Memory B cell (primary cell): ENCODE results near the gene GDPD2.

Experiments
- ATAC-seq: fragments of 150-1000 bp; cut with Tn5 transposase; 2 replicates; pipeline ENCODE4 v1.10.0; 2021; ENCODE audit warnings: low read depth, mild to moderate bottlenecking, moderate library complexity
- DNase-seq, 2 donors: peaks; one replicate each; pipeline ENCODE4 v3.0.0; 2022; ENCODE audit warnings: low spot score in 2 of 2
- H3K27ac Mint-ChIP-seq: one replicate; pipeline ENCODE4 v1.8.0; 2022; ENCODE audit warnings: mild to moderate bottlenecking, moderate library complexity, mixed read lengths
- H3K27me3 Mint-ChIP-seq: one replicate; pipeline ENCODE4 v1.8.0; 2022; ENCODE audit warnings: mixed read lengths
- H3K36me3 Mint-ChIP-seq: one replicate; pipeline ENCODE4 v1.8.0; 2022; ENCODE audit warnings: mild to moderate bottlenecking, mixed read lengths
- H3K4me1 Mint-ChIP-seq: one replicate; pipeline ENCODE4 v1.8.0; 2022; ENCODE audit warnings: mixed read lengths
- H3K4me3 Mint-ChIP-seq: one replicate; pipeline ENCODE4 v1.8.0; 2022; ENCODE audit warnings: mild to moderate bottlenecking, moderate library complexity, mixed read lengths
- H3K9me3 Mint-ChIP-seq: one replicate; pipeline ENCODE4 v1.8.0; 2022; ENCODE audit warnings: mixed read lengths

GDPD2 gene

DNA sequence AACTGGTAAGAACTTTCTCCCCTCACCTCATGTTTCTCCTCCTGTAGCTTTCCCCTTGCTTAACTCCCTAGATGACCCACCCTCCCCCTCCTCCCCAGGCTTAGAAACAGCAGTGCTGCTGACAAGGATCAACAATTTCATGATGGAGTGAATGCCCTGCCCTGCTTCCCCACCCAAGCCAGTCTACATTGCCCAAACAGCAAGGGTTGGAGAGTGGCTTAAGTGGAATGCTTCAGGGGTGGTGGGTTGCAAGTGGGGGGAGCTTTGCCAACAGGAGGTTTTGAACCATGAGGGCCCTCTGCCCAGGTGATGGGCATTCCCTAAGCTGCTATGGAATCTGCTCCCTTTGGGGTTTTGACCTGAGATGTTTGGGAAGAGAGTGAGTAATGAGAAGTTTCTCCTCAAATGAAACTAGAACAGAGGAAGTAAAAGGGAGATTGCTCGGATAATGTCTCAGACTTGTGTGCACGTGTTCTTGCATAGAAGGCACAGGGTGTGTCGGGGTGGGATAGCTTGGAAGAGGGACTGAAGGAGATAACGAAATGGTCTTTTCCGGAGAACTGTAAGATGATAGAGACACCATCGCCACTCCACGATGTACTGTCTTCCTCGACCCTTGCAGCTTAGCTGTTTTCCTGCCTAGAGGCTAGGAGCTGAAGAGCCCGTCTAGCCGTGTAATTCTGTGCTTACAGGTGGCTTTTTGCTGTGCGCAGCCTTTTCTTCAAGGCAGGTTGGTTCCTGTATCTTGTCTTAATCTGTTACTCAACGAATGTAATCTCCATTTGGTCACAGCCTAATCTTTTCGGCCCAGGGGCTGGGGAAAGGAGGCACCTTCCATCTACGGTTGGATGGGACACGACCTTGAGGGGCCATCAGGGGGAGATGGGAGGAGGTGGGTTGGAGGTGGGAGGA is 10.1 kb downstream of the GDPD2 start:
- no peaks in the 10 kb centered on the region for H3K9me3 Mint-ChIP-seq
- H3K36me3 Mint-ChIP-seq = no peaks in the 10 kb centered on the region
- no peak for ATAC-seq
- peak overlapping the region; percentile 91 for H3K4me3 Mint-ChIP-seq
- H3K27ac Mint-ChIP-seq = peak overlapping the region; percentile 92
- H3K4me1 Mint-ChIP-seq = peaks cover 14% of the 10 kb centered on the region
- DNase-seq = no peak
- peaks cover 2% of the 10 kb centered on the region for H3K27me3 Mint-ChIP-seq

DNA sequence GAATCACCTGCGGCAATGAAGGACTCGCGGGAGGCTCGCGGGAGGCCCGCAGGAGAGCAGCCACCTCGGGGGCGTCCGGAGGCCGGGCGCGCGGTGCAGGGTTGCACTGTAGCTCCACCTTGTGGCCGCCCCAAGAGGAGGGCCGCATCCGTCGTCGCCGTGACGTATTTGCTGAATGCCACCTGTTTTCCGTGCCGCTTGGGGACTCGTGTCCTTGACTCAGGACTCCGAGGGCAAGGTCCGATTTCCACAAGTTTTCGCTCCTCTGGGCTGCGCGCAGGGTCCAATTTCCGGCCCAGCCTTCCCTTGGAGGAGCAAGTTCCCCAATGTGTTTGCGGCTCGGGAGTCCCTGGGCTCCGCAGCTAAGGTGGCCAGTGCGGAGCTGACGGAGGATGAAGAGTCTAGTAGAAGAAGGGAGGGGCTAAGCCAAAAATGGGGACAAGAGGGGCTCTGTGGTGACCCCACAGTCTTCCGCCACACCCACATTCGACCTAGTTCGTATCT is 10.8 kb downstream of the GDPD2 start:
- Mint-ChIP-seq H3K27me3 (peaks cover 2% of the 10 kb centered on the region), H3K9me3 (no peaks in the 10 kb centered on the region), H3K4me3 (peak overlapping the region; percentile 91), H3K27ac (peak overlapping the region; percentile 92), H3K36me3 (no peaks in the 10 kb centered on the region), H3K4me1 (peaks cover 14% of the 10 kb centered on the region)
- peak; percentile 59 to 62 for DNase-seq
- ATAC-seq = peak; percentile 82

DNA sequence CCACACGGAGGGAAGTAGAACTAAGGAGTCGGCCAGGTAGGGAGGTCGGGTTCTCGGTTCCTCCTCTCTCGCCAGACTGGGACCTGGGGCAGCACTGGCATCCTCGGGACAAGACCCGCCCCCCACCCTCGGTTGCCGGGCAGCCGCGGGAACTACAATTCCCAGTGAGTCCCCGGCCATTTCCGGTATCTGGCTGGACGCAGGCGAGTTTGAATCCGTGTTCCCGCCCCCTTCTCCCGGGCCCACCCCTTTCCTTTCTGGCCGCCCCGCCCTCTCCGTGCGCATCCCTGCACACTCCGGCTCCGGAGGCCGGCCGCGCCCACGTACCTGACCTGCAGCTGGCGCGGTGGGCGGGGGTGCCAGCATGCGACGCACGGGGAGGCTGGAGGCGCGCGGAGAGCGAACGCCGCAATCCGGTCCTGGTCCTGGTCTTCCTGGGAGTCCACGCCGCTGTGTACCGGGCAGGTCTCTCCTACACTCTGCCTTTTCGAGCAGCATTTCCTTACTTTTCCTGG is 11.3 kb downstream of the GDPD2 start:
- Mint-ChIP-seq H3K4me3 (peak overlapping the region; percentile 91), H3K9me3 (no peaks in the 10 kb centered on the region), H3K36me3 (no peaks in the 10 kb centered on the region), H3K27ac (peak overlapping the region; percentile 92), H3K4me1 (peaks cover 14% of the 10 kb centered on the region), H3K27me3 (peaks cover 2% of the 10 kb centered on the region)
- DNase-seq (no peak), ATAC-seq (peak; percentile 36)

DNA sequence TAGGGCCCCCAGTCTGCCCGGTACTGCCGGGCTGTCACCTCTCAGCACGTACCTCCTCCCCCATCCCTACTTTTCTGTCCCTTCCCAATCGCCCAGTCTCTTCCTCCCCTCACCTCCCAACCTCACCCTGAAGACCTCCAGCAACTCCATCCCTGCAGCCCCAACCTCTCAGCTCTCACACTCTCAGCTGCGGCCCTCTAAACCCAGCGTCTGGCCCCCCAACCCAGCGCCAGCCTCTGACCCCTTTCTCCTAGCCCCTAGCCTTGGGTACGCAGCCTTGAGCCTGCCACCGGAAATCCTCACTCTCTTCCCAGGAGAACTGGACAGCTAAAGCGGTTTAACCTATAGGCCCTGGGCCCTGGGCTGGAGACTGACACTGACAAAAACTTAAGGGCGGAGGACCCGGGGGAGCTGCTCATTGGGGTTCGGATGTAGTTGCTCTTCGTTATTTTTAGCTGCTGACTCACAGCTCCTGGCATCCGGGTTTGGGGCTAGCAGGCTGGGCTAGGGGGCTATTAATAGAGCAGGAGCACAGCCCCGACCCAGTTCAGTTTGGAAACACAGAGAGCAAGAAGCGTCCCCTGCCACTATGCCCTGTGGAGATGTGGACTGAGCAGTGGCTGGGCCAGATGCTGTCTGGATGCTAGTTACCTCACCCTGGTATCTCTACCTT is 11.9 kb downstream of the GDPD2 start:
- DNase-seq = no peak

DNA sequence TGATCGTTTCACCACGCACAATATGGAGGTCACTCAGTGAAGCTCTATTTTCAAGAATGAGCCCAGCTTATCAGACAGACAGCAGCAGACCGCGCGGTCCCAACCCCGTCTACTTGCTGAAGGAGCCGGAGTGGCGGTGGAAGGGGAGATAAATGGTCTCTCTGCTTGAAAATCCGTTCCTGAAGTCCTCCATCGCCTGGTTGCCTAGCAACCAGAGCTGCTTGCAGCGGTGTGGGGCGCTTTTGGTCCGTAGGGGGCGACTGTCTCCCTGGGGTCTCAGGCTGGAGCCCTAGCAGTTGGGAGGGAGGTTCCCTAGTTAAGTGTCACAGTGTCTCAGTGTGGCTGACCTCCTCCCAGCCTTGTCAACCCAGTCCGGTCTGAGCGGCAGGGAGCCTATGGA is 13.2 kb downstream of the GDPD2 start:
- peaks cover 2% of the 10 kb centered on the region for H3K27me3 Mint-ChIP-seq

More for the DNA sequence above, 11.9 kb downstream of the GDPD2 start:
- Mint-ChIP-seq H3K27ac (peak overlapping the region; percentile 92), H3K9me3 (no peaks in the 10 kb centered on the region), H3K4me3 (peak overlapping the region; percentile 91), H3K27me3 (peaks cover 2% of the 10 kb centered on the region), H3K36me3 (no peaks in the 10 kb centered on the region), H3K4me1 (peaks cover 14% of the 10 kb centered on the region)
- no peak for ATAC-seq

DNA sequence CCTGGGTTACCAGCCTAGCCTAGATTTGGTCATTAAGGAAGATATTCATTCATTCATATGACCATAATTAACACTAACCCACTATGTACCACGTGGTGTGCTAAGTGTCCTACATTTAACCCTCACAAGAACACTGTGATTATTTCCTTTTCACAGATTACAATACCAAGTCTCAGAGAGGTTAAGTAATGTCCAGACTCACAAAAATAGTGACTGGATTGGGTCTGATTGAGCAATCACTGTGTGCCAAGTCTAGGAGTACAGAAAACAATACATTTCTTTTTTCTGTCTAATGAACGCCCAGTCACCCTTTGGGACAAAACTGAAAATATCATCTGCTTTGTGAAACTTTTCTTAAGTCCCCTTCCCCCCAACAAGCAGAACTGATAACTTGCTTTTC is 13.9 kb downstream of the GDPD2 start:
- Mint-ChIP-seq H3K27ac (no peak overlapping the region), H3K9me3 (no peaks in the 10 kb centered on the region), H3K4me1 (peaks cover 14% of the 10 kb centered on the region), H3K27me3 (peaks cover 2% of the 10 kb centered on the region), H3K4me3 (no peak overlapping the region), H3K36me3 (no peaks in the 10 kb centered on the region)
- ATAC-seq (no peak), DNase-seq (no peak)

More for the DNA sequence above, 13.2 kb downstream of the GDPD2 start:
- Mint-ChIP-seq H3K36me3 (no peaks in the 10 kb centered on the region), H3K4me1 (peaks cover 14% of the 10 kb centered on the region), H3K9me3 (no peaks in the 10 kb centered on the region), H3K27ac (no peak overlapping the region), H3K4me3 (no peak overlapping the region)
- peak; percentile 18 for ATAC-seq
- DNase-seq = no peak

DNA sequence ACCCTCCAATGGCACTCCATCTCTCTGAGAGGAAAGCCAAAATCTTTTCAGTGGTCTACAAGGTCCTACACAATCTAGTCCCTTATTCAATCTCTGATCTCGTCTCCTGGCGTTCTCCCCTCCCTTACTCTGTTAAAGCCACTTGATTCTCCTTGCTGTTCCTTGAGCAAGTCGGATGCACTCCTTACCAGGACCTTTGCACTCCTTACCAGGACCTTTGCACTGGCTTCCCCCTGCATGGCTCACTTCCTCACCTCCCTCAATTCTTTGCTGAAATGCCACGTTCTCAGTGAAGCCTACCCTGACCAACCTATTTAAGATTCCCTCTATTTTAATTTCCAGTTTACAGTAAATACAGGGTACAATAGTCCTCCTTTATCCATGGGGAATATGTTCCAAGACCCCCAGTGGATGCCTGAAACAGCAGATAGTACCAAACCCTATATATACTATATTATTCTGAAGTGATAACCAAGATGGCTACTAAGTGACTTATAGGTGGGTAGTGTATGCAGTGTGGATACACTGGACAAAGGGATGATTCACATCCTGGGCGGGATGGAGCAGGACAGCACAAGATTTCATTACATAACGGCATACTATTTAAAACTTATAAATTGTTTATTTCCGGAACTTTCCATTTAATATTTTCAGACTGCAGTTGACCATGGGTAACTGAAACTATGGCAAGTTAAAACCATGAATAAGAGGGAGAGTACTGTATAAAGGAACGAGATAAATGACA is 15.0 kb downstream of the GDPD2 start:
- ATAC-seq (no peak), DNase-seq (no peak)
- no peak overlapping the region for H3K27ac Mint-ChIP-seq
- H3K9me3 Mint-ChIP-seq = no peaks in the 10 kb centered on the region
- no peaks in the 10 kb centered on the region for H3K36me3 Mint-ChIP-seq
- H3K4me1 Mint-ChIP-seq = peaks cover 14% of the 10 kb centered on the region
- peaks cover 6% of the 10 kb centered on the region for H3K27me3 Mint-ChIP-seq
- H3K4me3 Mint-ChIP-seq = no peak overlapping the region

DNA sequence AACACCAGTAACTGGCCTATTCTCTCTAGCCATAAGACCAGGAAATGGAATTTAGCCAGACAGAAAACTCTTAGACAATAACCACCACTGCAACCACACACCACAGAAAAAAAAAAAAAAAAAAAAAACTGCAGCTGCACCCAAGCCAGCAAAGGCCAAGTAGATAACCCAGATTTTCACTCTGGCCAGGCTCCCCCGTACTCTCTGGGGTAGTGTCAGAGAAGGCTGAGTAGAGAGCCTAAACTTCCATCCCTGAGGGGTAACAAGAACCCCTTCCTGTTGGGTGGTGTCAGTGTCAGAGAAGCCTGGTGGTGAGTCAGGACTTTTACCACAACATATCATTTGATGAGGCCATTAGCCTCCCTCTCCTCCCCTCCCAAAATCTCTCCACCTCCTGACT is 15.9 kb downstream of the GDPD2 start:
- Mint-ChIP-seq H3K27me3 (peaks cover 7% of the 10 kb centered on the region), H3K4me1 (peaks cover 11% of the 10 kb centered on the region), H3K4me3 (no peak overlapping the region), H3K36me3 (no peaks in the 10 kb centered on the region), H3K27ac (no peak overlapping the region), H3K9me3 (no peaks in the 10 kb centered on the region)
- no peak for DNase-seq
- no peak for ATAC-seq

DNA sequence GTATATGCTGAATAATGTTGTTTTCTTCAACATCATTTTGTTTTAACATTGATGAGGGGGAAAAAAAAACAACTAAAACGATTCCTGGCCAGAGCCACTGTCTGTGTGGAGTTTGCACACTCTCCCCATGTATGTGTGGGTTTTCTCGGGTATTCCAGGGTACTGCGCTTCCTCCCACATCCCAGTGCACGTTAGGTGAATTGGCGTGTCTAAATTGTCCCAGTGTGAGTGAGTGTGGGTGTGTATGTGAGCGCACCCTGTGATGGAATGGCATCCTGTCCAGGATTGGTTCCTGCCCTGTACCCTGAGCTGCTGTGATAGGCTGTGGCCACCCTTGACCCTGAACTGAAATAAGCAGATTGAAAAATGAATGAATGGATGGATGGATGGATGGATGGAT is 19.1 kb downstream of the GDPD2 start:
- Mint-ChIP-seq H3K36me3 (no peaks in the 10 kb centered on the region), H3K4me1 (peaks cover 6% of the 10 kb centered on the region), H3K27ac (no peak overlapping the region), H3K27me3 (peaks cover 17% of the 10 kb centered on the region), H3K9me3 (no peaks in the 10 kb centered on the region), H3K4me3 (no peak overlapping the region)
- ATAC-seq (no peak), DNase-seq (no peak)

DNA sequence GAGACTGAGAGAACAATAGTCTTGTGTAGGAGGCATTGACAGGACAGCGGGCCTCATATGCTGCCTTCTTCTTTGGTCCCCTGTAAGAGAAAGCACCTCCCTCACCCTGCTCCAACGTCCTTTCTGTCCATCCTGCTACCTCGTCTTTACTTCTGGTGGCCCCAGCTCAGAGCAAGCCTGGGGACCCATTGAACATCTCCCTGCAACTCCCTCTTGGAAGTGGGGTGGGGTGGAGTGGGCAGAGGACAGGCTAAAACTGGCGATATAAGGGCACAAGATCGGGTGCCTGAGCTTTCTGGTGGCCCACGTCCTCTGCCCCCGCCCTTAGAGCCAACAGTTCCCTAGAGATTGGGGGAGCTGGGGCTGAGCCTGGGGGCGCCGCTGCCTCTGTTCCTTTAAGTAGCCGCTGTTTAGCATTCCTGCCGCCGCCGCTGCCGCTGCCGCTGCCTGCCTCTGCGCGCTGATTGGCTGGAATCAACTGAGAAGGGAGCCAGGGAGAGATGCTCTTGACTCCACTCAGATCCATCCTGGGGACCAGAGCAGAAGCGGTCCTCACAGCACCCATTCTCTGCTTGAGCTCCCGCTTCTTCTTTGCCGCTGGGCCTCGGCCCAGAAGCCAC is 21.3 kb downstream of the GDPD2 start, which contains the start of gene DLG3:
Gene DLG3, plus strand, starts transcription at position 510 of the 620 bp plus-strand sequence. CDS start 367 bp downstream, outside the sequence.
- Mint-ChIP-seq H3K4me1 (peaks cover 4% of the 10 kb centered on the region), H3K27ac (no peak within 1 kb of the TSS), H3K4me3 (peak within 1 kb of the TSS; percentile 59), H3K9me3 (no peaks in the 10 kb centered on the region), H3K36me3 (no peaks in the 10 kb centered on the region), H3K27me3 (peaks cover 15% of the 10 kb centered on the region)
- DNase-seq = no peak
- ATAC-seq = peak; percentile 49

DNA sequence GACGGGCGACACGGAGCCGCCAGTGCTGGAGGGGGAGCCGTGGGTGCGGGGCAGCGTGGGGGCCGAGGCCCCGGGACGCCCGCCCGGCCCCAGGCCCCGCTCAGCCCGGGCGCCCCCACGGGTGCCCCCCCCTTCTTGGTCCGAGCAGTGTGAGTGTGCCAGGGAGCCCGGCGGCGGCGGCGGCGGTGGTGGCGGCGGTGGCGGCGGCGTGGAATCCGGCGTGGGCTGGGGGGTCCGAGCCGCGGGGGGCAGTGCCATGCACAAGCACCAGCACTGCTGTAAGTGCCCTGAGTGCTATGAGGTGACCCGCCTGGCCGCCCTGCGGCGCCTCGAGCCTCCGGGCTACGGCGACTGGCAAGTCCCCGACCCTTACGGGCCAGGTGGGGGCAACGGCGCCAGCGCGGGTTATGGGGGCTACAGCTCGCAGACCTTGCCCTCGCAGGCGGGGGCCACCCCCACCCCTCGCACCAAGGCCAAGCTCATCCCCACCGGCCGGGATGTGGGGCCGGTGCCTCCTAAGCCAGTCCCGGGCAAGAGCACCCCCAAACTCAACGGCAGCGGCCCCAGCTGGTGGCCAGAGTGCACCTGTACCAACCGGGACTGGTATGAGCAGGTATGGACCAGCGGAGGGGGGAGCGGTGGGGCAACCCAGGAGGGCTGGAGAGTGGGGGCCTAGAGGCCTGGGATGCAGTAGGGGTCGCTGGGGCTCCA is 22.0 kb downstream of the GDPD2 start:
- Mint-ChIP-seq H3K4me1 (peaks cover 4% of the 10 kb centered on the region), H3K9me3 (no peaks in the 10 kb centered on the region), H3K27me3 (peaks cover 15% of the 10 kb centered on the region), H3K27ac (no peak overlapping the region), H3K4me3 (peak overlapping the region; percentile 59), H3K36me3 (no peaks in the 10 kb centered on the region)
- DNase-seq (no peak), ATAC-seq (peak; percentile 59)

DNA sequence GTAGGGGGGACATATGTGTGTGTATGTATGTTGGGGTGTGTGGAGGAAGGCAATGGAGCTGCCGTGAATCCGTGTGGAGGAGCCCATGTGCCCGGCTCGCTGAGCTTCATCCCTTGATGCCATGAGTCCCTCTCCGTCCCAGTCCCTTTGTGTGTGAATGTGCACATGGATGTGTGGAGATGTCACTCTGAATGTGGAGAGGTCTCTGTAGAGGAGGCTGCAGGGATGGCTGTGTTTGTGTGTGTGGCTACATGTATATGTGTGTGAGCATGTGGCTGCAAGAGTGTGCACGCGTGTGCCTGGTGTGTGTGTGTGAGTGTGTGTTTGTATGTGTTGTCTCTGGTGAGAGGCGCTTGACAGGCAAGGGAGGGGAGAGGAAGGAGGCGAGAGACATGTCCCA is 22.8 kb downstream of the GDPD2 start:
- DNase-seq = no peak
- peak overlapping the region; percentile 28 for H3K4me3 Mint-ChIP-seq
- ATAC-seq = no peak
- no peak overlapping the region for H3K27ac Mint-ChIP-seq
- peaks cover 15% of the 10 kb centered on the region for H3K27me3 Mint-ChIP-seq
- peaks cover 4% of the 10 kb centered on the region for H3K4me1 Mint-ChIP-seq
- H3K36me3 Mint-ChIP-seq = no peaks in the 10 kb centered on the region
- H3K9me3 Mint-ChIP-seq = no peaks in the 10 kb centered on the region
